OCI-LY3 (cell line): ENCODE results near the gene TPI1.
A peak's percentile ranks its signal among the peaks of the same experiment; 100 is the strongest.
"Not testable (repeated sequence)": the region's sequence is repeated elsewhere in the genome, so short reads cannot be mapped to it uniquely, and the experiment has no call there.

Experiments used
- H2AFZ ChIP-seq: fragments of 200-600, 300-600 bp; shearing (Covaris generic); 2 replicates; pipeline ENCODE4 v1.6.0; 2014; ENCODE audit warnings: antibody characterized with exemption, low read depth, low read length
- H3K27ac ChIP-seq: fragments of 200-600, 300-600 bp; sonication (generic); 2 replicates; pipeline ENCODE4 v1.5.1; 2014; ENCODE audit warnings: mild to moderate bottlenecking, low read length, moderate library complexity, mixed read lengths
- H3K27me3 ChIP-seq: fragments of 200-600, 300-600 bp; sonication (generic); 2 replicates; pipeline ENCODE4 v1.6.1; 2014; ENCODE audit warnings: low read depth, low read length, mixed read lengths
- H3K36me3 ChIP-seq: fragments of 200-600, 300-600 bp; sonication (generic); replicated peaks from 2 replicates; pipeline ENCODE3; 2014; ENCODE audit warnings: low read depth, low read length, mixed read lengths
- H3K4me1 ChIP-seq: fragments of 300-600, 200-600 bp; sonication (generic); 2 replicates; pipeline ENCODE4 v1.6.1; 2014; ENCODE audit warnings: low read length, mixed read lengths
- H3K4me2 ChIP-seq: fragments of 200-600, 300-600 bp; sonication (generic); 2 replicates; pipeline ENCODE4 v1.6.1; 2014; ENCODE audit warnings: low read length, mixed read lengths
- H3K4me3 ChIP-seq: fragments of 300-600, 200-600 bp; sonication (generic); 2 replicates; pipeline ENCODE4 v1.5.1; 2014; ENCODE audit warnings: antibody characterized with exemption, mild to moderate bottlenecking, low read length, moderate library complexity
- H3K79me2 ChIP-seq: fragments of 300-600, 200-600 bp; shearing (Covaris generic); 2 replicates; pipeline ENCODE4 v1.6.1; 2014; ENCODE audit warnings: mild to moderate bottlenecking, low read length, mixed read lengths
- H3K9ac ChIP-seq: fragments of 300-600, 200-600 bp; shearing (Covaris generic); 2 replicates; pipeline ENCODE4 v1.6.0; 2014; ENCODE audit warnings: mild to moderate bottlenecking, low read length, moderate library complexity
- H3K9me3 ChIP-seq: fragments of 200-600, 300-600 bp; shearing (Covaris generic); 2 replicates; pipeline ENCODE4 v1.6.1; 2014; ENCODE audit warnings: low read length, mixed read lengths; ENCODE audit not compliant: insufficient read depth
- H4K20me1 ChIP-seq: fragments of 200-600, 300-600 bp; sonication (generic); 2 replicates; pipeline ENCODE4 v1.6.1; 2016; ENCODE audit warnings: low read length, mixed read lengths; ENCODE audit not compliant: insufficient read depth
- EZH2phosphoT487 ChIP-seq: fragments of 200-600 bp; shearing (Covaris generic); IDR thresholded peaks from 2 replicates; pipeline ENCODE4 v1.6.1; 2018; ENCODE audit warnings: antibody characterized with exemption, mixed run types, low read depth
- TF ChIP-seq, protein P1 (sequence below): fragments of 200-600, 300-600 bp; sonication (generic); IDR thresholded peaks from 2 replicates; pipeline ENCODE4 v1.5.1; 2014; ENCODE audit warnings: antibody characterized with exemption, low read length, low read depth

The TPI1 gene

DNA sequence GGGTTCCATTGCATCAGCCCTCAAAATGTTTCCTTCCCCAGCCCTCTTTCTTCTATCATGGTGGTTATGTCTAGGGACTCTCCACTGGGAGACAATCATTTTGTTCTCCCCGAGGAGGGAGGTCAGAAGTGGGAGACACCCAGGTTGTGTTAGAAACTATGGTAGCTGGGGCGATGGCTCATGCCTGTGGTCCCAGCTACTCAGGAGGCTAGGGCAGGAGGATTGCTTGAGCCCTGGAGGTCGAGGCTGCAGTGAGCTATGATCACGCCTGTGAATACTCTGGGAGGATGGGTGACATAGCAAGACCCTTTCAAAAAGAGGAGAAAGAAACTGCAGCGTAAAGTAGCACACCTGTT lies 24.3 kb downstream of the TPI1 start:
- Histone ChIP-seq H3K27me3 (no peaks in the 10 kb centered on the region), H3K9ac (peak overlapping the region; percentile 97), H3K27ac (peak overlapping the region; percentile 83), H3K4me3 (peak overlapping the region; percentile 82), H3K79me2 (no peaks in the 10 kb centered on the region), H2AFZ (peak overlapping the region; percentile 87), H3K36me3 (no peaks in the 10 kb centered on the region), H3K4me2 (peak overlapping the region; percentile 87), H4K20me1 (no peaks in the 10 kb centered on the region), H3K9me3 (no peaks in the 10 kb centered on the region), H3K4me1 (peaks cover 30% of the 10 kb centered on the region)
- TF ChIP-seq EZH2phosphoT487: no peak
- TF ChIP-seq, protein P1, sequence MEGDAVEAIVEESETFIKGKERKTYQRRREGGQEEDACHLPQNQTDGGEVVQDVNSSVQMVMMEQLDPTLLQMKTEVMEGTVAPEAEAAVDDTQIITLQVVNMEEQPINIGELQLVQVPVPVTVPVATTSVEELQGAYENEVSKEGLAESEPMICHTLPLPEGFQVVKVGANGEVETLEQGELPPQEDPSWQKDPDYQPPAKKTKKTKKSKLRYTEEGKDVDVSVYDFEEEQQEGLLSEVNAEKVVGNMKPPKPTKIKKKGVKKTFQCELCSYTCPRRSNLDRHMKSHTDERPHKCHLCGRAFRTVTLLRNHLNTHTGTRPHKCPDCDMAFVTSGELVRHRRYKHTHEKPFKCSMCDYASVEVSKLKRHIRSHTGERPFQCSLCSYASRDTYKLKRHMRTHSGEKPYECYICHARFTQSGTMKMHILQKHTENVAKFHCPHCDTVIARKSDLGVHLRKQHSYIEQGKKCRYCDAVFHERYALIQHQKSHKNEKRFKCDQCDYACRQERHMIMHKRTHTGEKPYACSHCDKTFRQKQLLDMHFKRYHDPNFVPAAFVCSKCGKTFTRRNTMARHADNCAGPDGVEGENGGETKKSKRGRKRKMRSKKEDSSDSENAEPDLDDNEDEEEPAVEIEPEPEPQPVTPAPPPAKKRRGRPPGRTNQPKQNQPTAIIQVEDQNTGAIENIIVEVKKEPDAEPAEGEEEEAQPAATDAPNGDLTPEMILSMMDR: no peak

DNA sequence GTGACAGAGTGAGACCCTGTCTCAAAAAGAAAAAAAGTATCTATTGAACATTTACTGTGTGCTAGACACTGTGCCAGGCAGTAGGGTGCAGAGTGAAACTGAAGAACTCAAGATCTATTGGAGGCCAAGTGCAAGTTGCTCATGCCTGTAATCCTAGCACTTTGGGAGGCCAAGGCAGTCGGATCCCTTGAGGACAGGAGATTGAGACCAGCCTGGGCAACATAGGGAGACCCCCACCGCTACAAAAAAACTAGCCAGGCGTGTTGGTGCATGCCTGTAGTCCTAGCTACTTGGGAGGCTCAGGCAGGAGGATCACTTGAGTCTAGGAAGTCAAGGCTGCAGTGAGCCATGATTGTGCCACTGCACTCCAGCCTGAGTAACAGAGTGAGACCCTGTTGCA lies 25.4 kb downstream of the TPI1 start:
- not testable (repeated sequence) for H2AFZ ChIP-seq, H3K79me2 ChIP-seq, H3K4me3 ChIP-seq, H3K9ac ChIP-seq, H4K20me1 ChIP-seq, H3K9me3 ChIP-seq, H3K4me2 ChIP-seq, H3K36me3 ChIP-seq, H3K27me3 ChIP-seq, H3K27ac ChIP-seq
- H3K4me1 ChIP-seq: peaks cover 19% of the 10 kb centered on the region

DNA sequence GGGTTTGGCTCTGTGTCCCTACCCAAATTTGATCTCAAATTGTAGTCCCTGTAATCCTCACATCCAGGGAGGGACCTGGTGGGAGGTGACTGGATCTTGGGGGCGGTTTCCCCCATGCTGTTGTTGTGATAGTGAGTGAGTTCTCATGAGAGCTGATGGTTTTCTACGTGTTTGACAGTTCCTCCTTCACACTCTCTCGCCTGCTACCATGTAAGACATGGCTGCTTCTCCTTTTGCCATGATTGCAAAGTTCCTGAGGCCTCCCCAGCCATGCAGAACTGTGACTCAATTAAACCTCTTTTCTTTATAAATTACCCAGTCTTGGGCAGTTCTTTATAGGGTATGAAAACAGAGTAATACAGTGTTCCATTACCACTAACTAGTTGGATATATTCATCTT lies 27.0 kb downstream of the TPI1 start:
- Histone ChIP-seq H3K4me2 (no peak overlapping the region), H2AFZ (no peak overlapping the region), H3K27ac (no peak overlapping the region), H3K9me3 (no peaks in the 10 kb centered on the region), H3K27me3 (no peaks in the 10 kb centered on the region), H3K4me3 (no peak overlapping the region), H3K4me1 (peaks cover 13% of the 10 kb centered on the region), H4K20me1 (no peaks in the 10 kb centered on the region), H3K9ac (no peak overlapping the region), H3K36me3 (no peaks in the 10 kb centered on the region), H3K79me2 (no peaks in the 10 kb centered on the region)
- no peak for TF ChIP-seq EZH2phosphoT487
- TF ChIP-seq, protein P1: no peak

DNA sequence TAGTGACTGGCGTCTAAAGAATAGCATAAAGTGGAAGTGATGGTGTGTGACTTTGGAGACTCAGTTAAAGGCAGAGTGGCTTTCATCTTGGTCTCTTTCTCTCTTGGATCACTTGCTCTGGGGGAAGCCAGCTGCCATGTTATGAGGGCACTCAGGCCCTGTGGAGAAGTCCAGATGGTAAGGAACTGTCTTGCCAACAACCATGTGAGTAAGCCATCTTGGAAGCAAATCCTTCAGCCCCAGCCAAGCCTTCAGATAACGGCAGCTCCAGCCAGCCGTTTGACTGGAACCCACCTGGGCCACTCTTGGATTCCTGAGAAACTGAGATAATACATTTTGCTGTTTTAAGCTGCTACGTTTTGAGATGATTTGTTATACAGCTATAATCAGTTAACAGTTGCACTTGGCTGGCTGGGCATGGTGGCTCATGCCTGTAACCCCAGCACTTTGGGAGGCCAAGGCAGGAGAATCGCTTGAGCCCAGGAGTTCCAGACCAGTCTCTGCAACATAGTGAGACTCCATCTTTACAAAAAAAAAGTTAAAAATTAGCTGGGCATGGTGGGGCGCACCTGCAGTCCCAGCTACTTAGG lies 29.6 kb downstream of the TPI1 start:
- Histone ChIP-seq H3K9ac (no peak overlapping the region), H3K79me2 (no peaks in the 10 kb centered on the region), H2AFZ (no peak overlapping the region), H3K4me2 (no peak overlapping the region), H3K4me1 (peaks cover under 1% of the 10 kb centered on the region; the same call in 1 of the 2 replicates), H3K9me3 (no peaks in the 10 kb centered on the region), H3K36me3 (no peaks in the 10 kb centered on the region), H3K4me3 (no peak overlapping the region), H3K27ac (no peak overlapping the region), H3K27me3 (no peaks in the 10 kb centered on the region), H4K20me1 (no peaks in the 10 kb centered on the region)
- TF ChIP-seq, protein P1: no peak
- TF ChIP-seq EZH2phosphoT487: no peak
